Upper lobe of right lung (tissue), 1 donor: ENCODE measurements around the gene ZNF536. TPM values are rescaled to one million over a fixed set of nuclear protein-coding genes. Genes with fewer than 3 reads are reported as not detected.
A peak's percentile ranks its signal among the peaks of the same experiment; 100 is the strongest.

Experiments
- ATAC-seq: fragments of 200-7000 bp; cut with Tn5 transposase; one replicate; pipeline ENCODE4 v1.9.1; 2020; ENCODE audit warnings: mild to moderate bottlenecking, moderate library complexity
- DNase-seq: peaks from one replicate; pipeline ENCODE4 v3.0.0-alpha.2; 2020
- H3K27ac ChIP-seq: fragments of 200-600 bp; one replicate; pipeline ENCODE4 v1.8.0; 2022
- H3K27me3 ChIP-seq: fragments of 200-600 bp; one replicate; pipeline ENCODE4 v1.8.0; 2022; ENCODE audit warnings: mild to moderate bottlenecking
- H3K36me3 ChIP-seq: fragments of 200-600 bp; one replicate; pipeline ENCODE4 v1.8.0; 2022
- H3K4me1 ChIP-seq: fragments of 200-600 bp; one replicate; pipeline ENCODE4 v1.8.0; 2022
- H3K4me3 ChIP-seq: fragments of 200-600 bp; one replicate; pipeline ENCODE4 v1.8.0; 2022; ENCODE audit warnings: mild to moderate bottlenecking
- H3K9me3 ChIP-seq: fragments of 200-600 bp; one replicate; pipeline ENCODE4 v1.8.0; 2022
- intact Hi-C: fragments of 100-400 bp; cut with DNase I; formaldehyde crosslinking; loops from one replicate; pipeline ENCODE4 v1.11.0; 2022
- total RNA-seq: library from RNA; stranded (reverse); fragmentation: NEBNext Ultra II Directional; extraction: Animal tissue kit (Norgen Biotek cat#: 25700); gene quantifications from one replicate; pipeline ENCODE4 v1.2.1, GENCODE V29; 2021
- TF ChIP-seq, protein P1 (sequence below): fragments of 200-600 bp; IDR thresholded peaks from one replicate; pipeline ENCODE4 v1.8.0; 2022; ENCODE audit warnings: antibody characterized with exemption
- donor health status: DM: no; HTN: yes; CAD: no; lungs with severe emphysema.

Gene ZNF536
- total RNA-seq, 1 donor from 2014 or later: 0.09 TPM

DNA sequence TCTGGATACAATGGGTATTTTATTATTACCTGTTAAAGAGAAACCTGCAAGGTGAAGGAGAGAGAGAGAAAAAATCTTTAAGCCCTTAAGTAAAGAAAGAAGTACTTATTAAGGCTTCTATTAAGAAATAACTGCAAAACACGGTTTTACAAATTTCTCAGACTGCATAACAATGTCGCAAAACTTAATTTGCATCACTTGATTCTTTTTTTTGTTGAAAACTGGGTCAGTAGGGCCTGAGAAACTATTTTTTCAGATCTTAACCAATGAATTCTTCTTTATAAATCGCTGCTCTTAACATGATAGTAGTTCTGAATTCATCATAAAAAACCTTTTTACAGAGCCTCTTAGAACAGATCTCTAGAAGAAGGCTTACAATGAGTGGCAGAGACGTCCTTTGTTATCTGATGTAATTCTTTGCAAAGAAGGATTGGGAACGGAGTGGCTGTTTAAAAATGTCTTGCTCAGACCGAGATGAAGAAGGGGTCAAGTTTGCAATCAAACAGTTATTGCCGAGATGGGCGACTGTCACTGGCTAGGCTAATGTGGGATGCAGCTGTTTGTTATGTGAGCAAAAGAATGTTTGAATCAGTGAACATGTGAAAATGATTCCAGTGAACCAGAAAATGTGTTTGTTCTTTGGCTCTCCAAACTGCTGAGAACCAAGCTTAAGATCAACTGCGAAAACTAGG is 76.3 kb downstream of the ZNF536 start:
- no peak for DNase-seq
- H3K27me3 ChIP-seq: no peaks in the 10 kb centered on the region
- H3K4me1 ChIP-seq: no peaks in the 10 kb centered on the region
- ATAC-seq: no peak
- TF ChIP-seq, protein P1, sequence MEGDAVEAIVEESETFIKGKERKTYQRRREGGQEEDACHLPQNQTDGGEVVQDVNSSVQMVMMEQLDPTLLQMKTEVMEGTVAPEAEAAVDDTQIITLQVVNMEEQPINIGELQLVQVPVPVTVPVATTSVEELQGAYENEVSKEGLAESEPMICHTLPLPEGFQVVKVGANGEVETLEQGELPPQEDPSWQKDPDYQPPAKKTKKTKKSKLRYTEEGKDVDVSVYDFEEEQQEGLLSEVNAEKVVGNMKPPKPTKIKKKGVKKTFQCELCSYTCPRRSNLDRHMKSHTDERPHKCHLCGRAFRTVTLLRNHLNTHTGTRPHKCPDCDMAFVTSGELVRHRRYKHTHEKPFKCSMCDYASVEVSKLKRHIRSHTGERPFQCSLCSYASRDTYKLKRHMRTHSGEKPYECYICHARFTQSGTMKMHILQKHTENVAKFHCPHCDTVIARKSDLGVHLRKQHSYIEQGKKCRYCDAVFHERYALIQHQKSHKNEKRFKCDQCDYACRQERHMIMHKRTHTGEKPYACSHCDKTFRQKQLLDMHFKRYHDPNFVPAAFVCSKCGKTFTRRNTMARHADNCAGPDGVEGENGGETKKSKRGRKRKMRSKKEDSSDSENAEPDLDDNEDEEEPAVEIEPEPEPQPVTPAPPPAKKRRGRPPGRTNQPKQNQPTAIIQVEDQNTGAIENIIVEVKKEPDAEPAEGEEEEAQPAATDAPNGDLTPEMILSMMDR: no peak
- H3K27ac ChIP-seq: no peak overlapping the region
- intact Hi-C loops: no loop called here
- H3K9me3 ChIP-seq: no peaks in the 10 kb centered on the region
- no peaks in the 10 kb centered on the region for H3K36me3 ChIP-seq
- H3K4me3 ChIP-seq: no peak overlapping the region

DNA sequence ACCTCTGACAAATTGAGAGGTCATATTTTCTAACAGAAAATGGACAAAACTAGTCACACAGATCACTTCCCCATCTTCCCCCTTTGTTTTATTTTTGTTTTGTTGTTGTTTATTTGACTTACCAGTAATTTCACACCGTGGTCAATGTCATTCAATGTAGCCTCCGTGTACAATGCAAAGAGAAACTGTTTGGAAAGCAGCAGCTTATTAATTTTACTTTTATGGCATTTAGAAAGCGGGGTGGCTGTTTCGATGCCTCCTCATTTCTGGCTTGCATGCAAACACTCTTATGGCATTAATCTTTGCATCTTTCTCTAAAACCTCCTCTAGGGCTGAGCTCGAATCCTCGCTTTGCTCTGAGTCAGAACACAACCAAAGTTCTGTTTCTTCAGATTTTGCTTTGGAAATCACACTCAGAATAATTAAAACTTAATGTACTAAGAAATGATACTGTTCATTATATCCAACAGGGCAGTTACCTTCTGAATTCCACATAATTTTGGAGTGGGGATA is 77.0 kb downstream of the ZNF536 start:
- no peak for ATAC-seq
- Histone ChIP-seq H3K36me3 (no peaks in the 10 kb centered on the region), H3K27me3 (no peaks in the 10 kb centered on the region), H3K4me1 (no peaks in the 10 kb centered on the region), H3K27ac (no peak overlapping the region), H3K9me3 (no peaks in the 10 kb centered on the region), H3K4me3 (no peak overlapping the region)
- intact Hi-C loops: no loop called here
- DNase-seq: no peak
- TF ChIP-seq, protein P1: no peak

DNA sequence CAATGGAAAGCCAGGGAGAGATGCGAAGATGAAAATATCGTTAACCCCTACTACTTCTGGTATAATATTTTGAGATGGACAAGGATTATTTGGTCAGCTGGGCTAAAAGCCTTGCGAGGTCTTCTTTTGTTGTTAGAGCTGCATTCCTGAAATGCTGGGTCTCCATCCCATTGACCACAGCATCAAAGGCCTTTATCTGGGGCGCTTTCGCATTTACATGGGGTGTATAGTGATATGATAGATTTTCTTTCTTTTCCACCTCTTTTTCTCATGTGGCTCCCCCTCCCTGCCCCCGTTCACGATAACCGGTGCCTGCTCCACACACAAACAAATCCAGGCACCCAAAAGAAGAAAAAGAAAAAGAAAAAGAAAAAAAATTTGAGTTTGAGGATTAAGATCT is 77.5 kb downstream of the ZNF536 start:
- Histone ChIP-seq H3K9me3 (no peaks in the 10 kb centered on the region), H3K27ac (no peak overlapping the region), H3K27me3 (no peaks in the 10 kb centered on the region), H3K36me3 (no peaks in the 10 kb centered on the region), H3K4me3 (peak overlapping the region; percentile 20), H3K4me1 (no peaks in the 10 kb centered on the region)
- DNase-seq (peak; percentile 0), ATAC-seq (no peak)
- TF ChIP-seq, protein P1: no peak
- intact Hi-C loops: no loop called here

DNA sequence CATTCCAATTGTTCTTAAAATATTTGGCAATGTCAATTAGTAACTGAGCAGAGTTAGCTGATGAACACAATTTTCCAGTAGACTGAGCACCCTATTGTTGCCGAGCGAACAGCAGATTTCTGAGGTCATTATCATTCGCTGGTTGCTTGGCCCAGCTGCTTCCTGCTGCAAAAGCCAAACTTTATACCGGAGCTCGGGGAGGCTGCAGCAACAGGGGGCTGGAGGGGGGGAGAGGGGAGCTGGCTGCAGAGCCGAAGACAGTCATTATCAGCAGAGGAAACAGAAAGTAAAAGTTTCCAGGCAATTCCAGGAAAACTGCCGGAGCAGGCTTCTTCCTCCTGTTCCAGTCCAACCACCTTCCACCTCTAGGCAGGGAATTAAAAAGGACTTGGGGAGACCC is 77.9 kb downstream of the ZNF536 start:
- peak overlapping the region; percentile 20 for H3K4me3 ChIP-seq
- H3K36me3 ChIP-seq: no peaks in the 10 kb centered on the region
- no peaks in the 10 kb centered on the region for H3K27me3 ChIP-seq
- H3K27ac ChIP-seq: no peak overlapping the region
- TF ChIP-seq, protein P1: no peak
- no peaks in the 10 kb centered on the region for H3K9me3 ChIP-seq
- intact Hi-C loops: no loop called here
- DNase-seq: no peak
- no peaks in the 10 kb centered on the region for H3K4me1 ChIP-seq
- peak; percentile 22 for ATAC-seq

DNA sequence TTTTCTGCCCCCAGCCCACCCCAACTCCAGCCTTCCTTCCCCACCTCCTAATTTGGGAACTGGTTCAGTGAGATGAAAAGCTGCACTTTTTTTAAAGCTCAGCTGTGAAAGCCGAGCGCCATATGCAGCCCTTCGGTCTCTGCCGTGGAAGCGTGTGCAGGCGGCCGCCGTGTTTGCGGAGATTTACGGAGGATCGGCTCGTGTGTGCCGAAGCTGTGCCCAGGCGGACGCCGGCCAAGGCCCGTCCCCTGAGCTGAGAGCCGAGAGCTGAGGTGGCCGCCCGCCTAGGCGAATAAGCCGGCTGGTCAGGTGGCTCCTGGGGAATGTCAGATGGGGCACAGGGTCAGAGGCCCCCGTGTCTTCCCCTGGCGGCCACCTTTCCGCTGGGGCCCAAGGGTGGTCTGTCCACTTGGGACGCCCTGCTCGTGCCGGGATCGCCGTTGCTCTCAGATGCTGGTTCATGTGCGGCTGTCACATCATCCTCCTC is 78.7 kb downstream of the ZNF536 start:
- TF ChIP-seq, protein P1: no peak
- intact Hi-C loops: no loop called here
- ATAC-seq: peak; percentile 14
- Histone ChIP-seq H3K36me3 (no peaks in the 10 kb centered on the region), H3K27ac (no peak overlapping the region), H3K4me3 (peak overlapping the region; percentile 20), H3K27me3 (no peaks in the 10 kb centered on the region), H3K9me3 (no peaks in the 10 kb centered on the region), H3K4me1 (no peaks in the 10 kb centered on the region)
- no peak for DNase-seq
